Suprapubic skin (tissue), 4 donors: ENCODE data around the gene HNRNPM.

Source experiments
- EP300 ChIP-seq: sonication (generic); formaldehyde crosslinking; IDR thresholded peaks from one replicate; pipeline ENCODE4 v1.6.1; 2017; ENCODE audit warnings: antibody characterized with exemption
- POLR2AphosphoS5 ChIP-seq, 3 donors: sonication (generic); formaldehyde crosslinking; IDR thresholded peaks; one replicate each; pipeline ENCODE4 v1.6.1; 2017; ENCODE audit warnings: antibody characterized with exemption in 3 of 3
- TF ChIP-seq, protein P1 (sequence below), 2 donors: fragments of 200-600 bp in 1 of 2; fragments of 450-650 bp in 1 of 2; sonication (generic) in 1 of 2; IDR thresholded peaks; one replicate each; pipeline ENCODE4 v1.5.1; 2016 to 2019; ENCODE audit warnings: antibody characterized with exemption in 2 of 2, mild to moderate bottlenecking in 1 of 2, moderate library complexity in 1 of 2

- TF ChIP-seq EP300 (no peak), POLR2AphosphoS5 (IDR thresholded peaks at IDR 0.05) (no peak)
- TF ChIP-seq, protein P1, sequence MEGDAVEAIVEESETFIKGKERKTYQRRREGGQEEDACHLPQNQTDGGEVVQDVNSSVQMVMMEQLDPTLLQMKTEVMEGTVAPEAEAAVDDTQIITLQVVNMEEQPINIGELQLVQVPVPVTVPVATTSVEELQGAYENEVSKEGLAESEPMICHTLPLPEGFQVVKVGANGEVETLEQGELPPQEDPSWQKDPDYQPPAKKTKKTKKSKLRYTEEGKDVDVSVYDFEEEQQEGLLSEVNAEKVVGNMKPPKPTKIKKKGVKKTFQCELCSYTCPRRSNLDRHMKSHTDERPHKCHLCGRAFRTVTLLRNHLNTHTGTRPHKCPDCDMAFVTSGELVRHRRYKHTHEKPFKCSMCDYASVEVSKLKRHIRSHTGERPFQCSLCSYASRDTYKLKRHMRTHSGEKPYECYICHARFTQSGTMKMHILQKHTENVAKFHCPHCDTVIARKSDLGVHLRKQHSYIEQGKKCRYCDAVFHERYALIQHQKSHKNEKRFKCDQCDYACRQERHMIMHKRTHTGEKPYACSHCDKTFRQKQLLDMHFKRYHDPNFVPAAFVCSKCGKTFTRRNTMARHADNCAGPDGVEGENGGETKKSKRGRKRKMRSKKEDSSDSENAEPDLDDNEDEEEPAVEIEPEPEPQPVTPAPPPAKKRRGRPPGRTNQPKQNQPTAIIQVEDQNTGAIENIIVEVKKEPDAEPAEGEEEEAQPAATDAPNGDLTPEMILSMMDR (IDR thresholded peaks at IDR 0.05): no peak
Measured at GRCh38 chr19:8466018-8466417, 21.2 kb downstream of the HNRNPM start.
